Mucosa of rectum (tissue), 2 donors: ENCODE measurements around the gene ING5.

ENCODE experiments used
- H3K27ac ChIP-seq, 2 donors: one replicate each; pipeline ENCODE4 v1.7.0; 2013; ENCODE audit warnings: inconsistent platforms in 2 of 2, low read depth in 2 of 2, low read length in 2 of 2
- H3K27me3 ChIP-seq, 2 donors: one replicate each; pipeline ENCODE4 v1.7.0; 2013; ENCODE audit warnings: low read length in 2 of 2; ENCODE audit not compliant: control insufficient read depth in 2 of 2, insufficient read depth in 2 of 2
- H3K36me3 ChIP-seq, 2 donors: one replicate each; pipeline ENCODE4 v1.7.0; 2013; ENCODE audit warnings: low read length in 2 of 2; ENCODE audit not compliant: control insufficient read depth in 2 of 2, insufficient read depth in 2 of 2
- H3K4me1 ChIP-seq, 2 donors: one replicate each; pipeline ENCODE4 v1.7.0; 2013; ENCODE audit warnings: low read length in 2 of 2, mild to moderate bottlenecking in 1 of 2; ENCODE audit not compliant: control insufficient read depth in 2 of 2, insufficient read depth in 2 of 2
- H3K4me3 ChIP-seq, 2 donors: one replicate each; pipeline ENCODE4 v1.7.0; 2013; ENCODE audit warnings: low read length in 2 of 2
- H3K9ac ChIP-seq, 2 donors: one replicate each; pipeline ENCODE4 v1.7.0; 2013; ENCODE audit warnings: low read length in 2 of 2, low read depth in 1 of 2, mild to moderate bottlenecking in 1 of 2
- H3K9me3 ChIP-seq, 2 donors: one replicate each; pipeline ENCODE4 v1.7.0; 2013; ENCODE audit warnings: low read length in 2 of 2; ENCODE audit not compliant: control insufficient read depth in 2 of 2
- donor health status: healthy.
- donor health status: Normal muscosa, but diverticular disease.

ING5 gene

DNA sequence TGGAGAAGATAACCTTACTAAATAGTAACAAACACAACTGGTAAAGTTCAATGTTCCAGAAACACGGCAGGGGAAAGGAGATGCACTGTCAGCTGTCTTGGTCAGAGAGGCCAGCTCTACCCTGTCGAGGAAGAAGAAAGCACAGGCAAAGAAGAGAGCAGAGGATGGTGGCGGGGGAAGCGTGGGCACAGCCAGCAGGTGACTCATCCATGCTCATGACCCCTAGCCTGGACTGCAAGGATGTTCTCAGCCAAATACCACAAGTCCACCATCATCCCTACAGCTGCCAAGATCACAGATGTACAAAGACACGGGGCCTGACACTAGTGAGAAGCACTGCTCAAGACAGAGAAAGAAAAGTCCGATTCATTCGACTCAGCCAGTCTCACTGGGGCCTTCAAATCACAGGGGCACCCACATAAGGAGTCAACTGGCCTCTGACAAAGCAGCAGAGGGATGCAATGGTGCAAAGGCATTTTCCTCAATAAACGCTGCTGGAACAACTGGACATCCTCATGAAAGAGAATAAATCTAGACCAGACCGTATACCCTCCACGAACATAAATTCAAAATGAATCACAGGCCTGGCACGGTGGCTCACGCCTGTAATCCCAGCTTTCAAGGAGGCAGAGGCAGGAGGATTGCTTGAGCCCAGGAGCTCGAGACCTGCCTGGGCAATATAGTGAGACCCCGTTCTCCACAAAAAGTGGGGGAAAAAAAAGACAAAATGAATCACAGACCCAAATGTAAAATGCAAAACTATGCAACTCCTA lies 20.8 kb upstream of the ING5 start:
- Histone ChIP-seq H3K27me3 (no peaks in the 10 kb centered on the region), H3K4me3 (no peak overlapping the region), H3K4me1 (peaks cover 3 to 5% of the 10 kb centered on the region in 2 donors), H3K27ac (no peak overlapping the region), H3K9me3 (no peaks in the 10 kb centered on the region), H3K36me3 (peaks cover 13 to 36% of the 10 kb centered on the region in 2 donors), H3K9ac (no peak overlapping the region)

DNA sequence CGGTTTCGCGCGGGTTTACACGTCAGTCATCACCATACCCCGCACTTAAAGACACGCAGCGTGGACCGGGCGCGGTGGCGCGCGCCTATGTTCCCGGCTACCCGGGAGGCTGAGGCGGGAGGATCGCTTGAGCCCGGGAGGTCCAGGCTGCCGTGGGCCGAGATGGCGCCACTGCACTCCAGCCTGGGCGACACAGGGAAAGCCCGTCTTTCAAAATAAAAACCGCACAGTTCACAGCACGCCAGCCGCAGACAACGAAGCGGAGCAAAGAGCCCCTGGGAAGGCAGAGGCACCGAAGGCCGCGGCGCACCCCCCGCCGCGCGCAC lies 15.6 kb upstream of the ING5 start:
- Histone ChIP-seq H3K9ac (peak overlapping the region; percentile 70 to 77), H3K27me3 (no peaks in the 10 kb centered on the region), H3K4me3 (peak overlapping the region; percentile 84 to 87), H3K36me3 (peaks cover 8 to 13% of the 10 kb centered on the region in 2 donors), H3K27ac (peak overlapping the region in 1 of 2 donors; percentile 43), H3K9me3 (no peaks in the 10 kb centered on the region), H3K4me1 (peaks cover 17 to 19% of the 10 kb centered on the region in 2 donors)

DNA sequence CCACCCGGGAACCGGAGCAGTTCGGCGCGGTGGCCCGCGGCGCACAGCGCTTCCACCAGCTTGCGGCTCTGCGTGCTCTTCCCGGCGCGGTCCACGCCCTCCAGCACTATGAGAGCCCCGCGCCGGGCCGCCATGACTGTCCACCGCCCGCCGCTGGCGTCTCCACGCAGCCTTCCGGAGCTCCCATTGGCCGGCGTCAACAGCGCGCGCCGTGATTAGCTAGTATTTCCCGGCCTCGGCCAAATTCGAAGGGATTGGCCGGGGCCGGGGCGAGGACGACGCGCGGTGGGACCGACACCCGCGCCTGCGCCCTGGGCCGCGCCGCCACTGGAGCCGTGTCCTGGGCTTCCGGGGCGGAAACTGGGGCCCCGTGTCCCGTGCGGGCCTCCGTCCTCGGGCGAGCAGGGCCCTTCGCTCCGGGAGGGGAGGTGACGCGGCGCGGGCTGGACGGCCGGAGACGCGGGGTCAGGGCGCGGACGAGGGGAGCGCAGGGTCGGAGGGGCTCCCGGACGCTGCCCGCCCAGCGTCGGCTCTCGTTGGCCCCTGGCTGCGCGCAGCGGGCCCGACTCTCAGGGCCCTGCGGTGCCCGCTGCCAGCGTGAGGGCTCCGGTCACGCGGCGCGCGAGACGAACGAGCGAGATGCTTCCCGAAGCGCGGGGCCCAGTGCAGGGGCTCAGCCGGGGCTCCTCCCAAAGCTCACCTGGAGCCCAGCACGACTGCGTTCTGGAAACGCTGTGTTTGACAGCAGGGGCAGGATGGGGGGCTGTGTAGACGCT lies 15.0 kb upstream of the ING5 start, which contains the start of gene DTYMK:
Gene DTYMK, minus strand, starts transcription at position 166 of the 776 bp plus-strand sequence. Its CDS starts 32 bp downstream, at position 134.
- Histone ChIP-seq H3K4me1 (peaks cover 17 to 19% of the 10 kb centered on the region in 2 donors), H3K27ac (peak within 1 kb of the TSS; percentile 83 to 91), H3K36me3 (peaks cover 8 to 12% of the 10 kb centered on the region in 2 donors), H3K4me3 (peak within 1 kb of the TSS; percentile 84 to 94), H3K9ac (peak within 1 kb of the TSS; percentile 91 to 95), H3K9me3 (no peaks in the 10 kb centered on the region), H3K27me3 (no peaks in the 10 kb centered on the region)

DNA sequence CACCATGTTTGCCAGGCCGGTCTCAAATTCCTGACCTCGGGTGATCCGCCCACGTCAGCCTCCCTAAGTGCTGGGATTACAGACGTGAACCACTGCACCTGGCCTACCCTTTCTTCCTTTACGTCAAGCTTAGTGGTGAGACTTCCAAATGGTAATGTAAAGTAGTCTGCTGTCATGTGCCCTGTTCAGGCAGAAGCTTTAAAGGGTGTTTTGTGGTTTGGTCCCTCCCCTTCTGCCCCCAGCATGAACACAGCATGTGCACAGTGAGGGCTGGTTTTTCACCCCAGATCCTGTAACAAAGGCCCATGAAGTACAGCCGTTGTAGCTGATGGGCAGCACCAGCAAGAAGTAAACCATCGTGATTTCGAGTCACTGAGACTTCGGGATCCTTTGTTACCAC lies 12.5 kb upstream of the ING5 start:
- Histone ChIP-seq H3K27me3 (no peaks in the 10 kb centered on the region), H3K4me1 (peaks cover 17 to 19% of the 10 kb centered on the region in 2 donors), H3K9me3 (no peaks in the 10 kb centered on the region), H3K4me3 (no peak overlapping the region), H3K36me3 (peaks cover 10 to 16% of the 10 kb centered on the region in 2 donors), H3K9ac (no peak overlapping the region), H3K27ac (no peak overlapping the region)

DNA sequence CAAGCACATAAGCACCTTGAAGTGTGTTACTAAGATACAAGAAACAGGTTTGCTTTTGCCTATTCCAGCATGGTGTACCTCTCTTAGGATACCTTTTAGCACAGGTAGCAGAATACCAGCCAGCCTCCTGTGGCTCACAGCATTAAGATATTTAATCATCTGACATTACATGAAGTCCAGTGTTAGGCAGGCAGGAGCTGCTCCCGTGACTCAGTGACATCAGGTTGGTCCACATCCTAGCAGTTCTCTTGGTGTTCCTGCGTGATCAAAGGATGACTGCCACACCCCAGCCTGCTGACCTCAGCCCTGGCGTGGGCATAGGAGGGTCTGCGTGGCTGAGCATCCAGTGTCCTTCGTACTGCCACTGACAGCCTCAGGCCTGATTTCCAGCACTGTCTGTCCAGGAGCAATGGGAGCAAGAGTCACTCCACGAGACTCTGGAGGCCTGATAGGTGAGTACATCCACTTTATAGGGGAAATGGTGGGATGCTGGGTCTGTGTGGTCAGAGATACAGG lies 11.6 kb upstream of the ING5 start:
- Histone ChIP-seq H3K9ac (no peak overlapping the region), H3K27me3 (no peaks in the 10 kb centered on the region), H3K27ac (no peak overlapping the region), H3K36me3 (peaks cover 15 to 19% of the 10 kb centered on the region in 2 donors), H3K9me3 (no peaks in the 10 kb centered on the region), H3K4me1 (peaks cover 17 to 19% of the 10 kb centered on the region in 2 donors), H3K4me3 (no peak overlapping the region)

DNA sequence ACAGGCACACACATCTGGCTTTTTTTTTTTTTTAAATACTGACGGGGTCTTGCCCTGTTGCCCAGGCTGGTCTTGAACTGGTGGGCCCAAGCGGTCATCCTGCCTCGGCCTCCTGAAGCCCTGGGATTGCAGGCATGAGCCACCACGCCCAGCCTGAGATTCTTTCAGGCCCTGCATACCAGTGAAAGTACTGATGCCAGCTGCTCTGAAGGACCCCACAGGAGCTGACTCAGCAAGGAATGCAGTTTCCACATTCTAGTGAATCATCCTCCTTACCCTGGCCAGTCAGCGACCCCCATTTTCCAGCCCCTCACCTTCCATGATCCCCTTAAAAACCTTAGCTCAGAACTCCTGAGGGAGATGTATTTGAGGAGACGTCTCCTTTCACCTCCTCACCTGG lies 9.4 kb upstream of the ING5 start:
- no peaks in the 10 kb centered on the region for H3K9me3 ChIP-seq
- no peak overlapping the region for H3K4me3 ChIP-seq
- H3K9ac ChIP-seq: no peak overlapping the region
- peaks cover 15 to 19% of the 10 kb centered on the region in 2 donors for H3K36me3 ChIP-seq
- peaks cover 9 to 14% of the 10 kb centered on the region in 2 donors for H3K4me1 ChIP-seq
- no peaks in the 10 kb centered on the region for H3K27me3 ChIP-seq
- H3K27ac ChIP-seq: no peak overlapping the region

DNA sequence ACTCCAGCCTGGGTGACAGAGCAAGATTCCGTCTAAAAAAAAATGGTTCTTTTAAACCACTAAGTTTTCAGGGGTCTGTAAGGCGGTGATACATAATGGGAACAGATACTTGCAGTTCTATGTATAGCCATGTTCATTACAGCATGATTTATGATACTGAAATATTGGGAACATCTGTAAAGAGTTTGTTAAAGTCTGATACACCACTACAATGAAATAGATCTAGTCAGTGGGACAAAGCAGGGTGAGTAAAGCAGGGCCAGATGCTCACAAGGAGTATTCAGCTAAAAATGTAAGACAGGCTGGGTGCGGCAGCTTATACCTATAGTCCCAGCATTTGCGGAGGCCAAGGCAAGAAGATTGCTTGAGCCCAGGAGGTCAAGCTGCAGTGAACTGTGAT lies 6.2 kb upstream of the ING5 start:
- Histone ChIP-seq H3K9ac (no peak overlapping the region), H3K27ac (no peak overlapping the region), H3K36me3 (peaks cover 7 to 10% of the 10 kb centered on the region in 2 donors), H3K4me1 (no peaks in the 10 kb centered on the region), H3K9me3 (no peaks in the 10 kb centered on the region), H3K4me3 (no peak overlapping the region), H3K27me3 (no peaks in the 10 kb centered on the region)

DNA sequence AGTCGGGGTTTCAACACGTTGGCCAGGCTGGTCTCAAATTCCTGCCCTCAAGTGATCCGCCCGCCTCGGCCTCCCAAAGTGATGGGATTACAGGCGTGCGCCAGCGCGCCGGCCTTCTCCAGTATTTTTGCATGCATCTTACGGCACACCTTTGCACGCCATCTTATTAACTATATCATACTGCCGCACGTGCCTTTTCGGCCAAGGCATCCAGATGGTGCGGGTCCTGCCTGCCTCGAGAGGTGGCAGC lies 765 bp upstream of the ING5 start:
- Histone ChIP-seq H3K9ac (peak overlapping the region; percentile 65 to 84), H3K4me3 (peak overlapping the region; percentile 70 to 90)

DNA sequence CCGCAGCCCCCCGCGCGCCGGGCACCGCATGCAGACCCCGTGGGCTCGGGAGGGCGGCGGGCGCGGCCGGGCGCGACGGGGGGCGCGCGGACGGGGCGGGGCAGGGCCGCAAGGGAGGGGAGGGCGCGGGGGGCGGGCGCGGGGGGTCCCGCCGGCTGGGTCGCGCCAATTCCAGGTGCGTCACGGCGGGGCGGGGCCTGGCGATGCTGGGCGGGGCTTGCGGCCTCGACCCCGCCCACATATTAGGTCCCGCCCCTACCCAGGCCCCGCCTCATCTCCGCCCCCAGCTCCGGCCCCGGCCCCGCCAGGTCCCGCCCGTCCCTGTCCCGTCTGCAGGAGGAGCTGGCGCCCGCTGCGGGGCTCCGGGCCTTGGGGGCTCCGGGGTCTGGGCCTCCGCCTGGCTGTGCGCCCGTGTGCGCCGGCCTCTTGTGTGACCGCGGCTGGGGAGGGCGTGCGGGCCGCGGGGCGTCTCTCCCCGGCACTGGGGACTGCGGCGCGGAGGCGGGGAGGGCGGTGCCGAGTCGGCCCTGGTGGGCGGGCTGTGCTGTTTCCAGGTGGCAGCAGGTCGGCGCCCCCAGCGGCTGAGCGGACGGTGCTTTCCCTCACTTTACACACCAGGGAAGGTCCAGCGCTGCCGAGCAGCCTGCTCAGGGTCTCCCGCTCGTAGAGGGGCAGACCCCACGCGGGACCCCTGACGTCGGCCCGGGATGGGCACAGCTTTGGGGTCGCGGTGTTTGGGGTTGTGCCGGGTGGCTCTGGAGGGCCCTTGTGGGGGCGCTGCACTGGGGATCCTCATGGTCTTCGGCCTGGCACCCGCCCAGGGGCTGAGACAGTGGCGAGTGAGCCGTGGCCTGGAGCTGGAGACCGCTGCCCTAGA lies 554 bp downstream of the ING5 start:
- peak overlapping the region; percentile 93 to 94 for H3K27ac ChIP-seq
- H3K36me3 ChIP-seq: peaks cover 11 to 19% of the 10 kb centered on the region in 2 donors
- H3K9me3 ChIP-seq: no peaks in the 10 kb centered on the region
- no peaks in the 10 kb centered on the region for H3K27me3 ChIP-seq
- peak overlapping the region; percentile 47 to 84 for H3K9ac ChIP-seq
- H3K4me1 ChIP-seq: peaks cover 7 to 8% of the 10 kb centered on the region in 2 donors
- H3K4me3 ChIP-seq: peak overlapping the region; percentile 75 to 90

More for the DNA sequence above, 765 bp upstream of the ING5 start:
- no peaks in the 10 kb centered on the region for H3K27me3 ChIP-seq
- peak overlapping the region; percentile 93 to 94 for H3K27ac ChIP-seq
- H3K4me1 ChIP-seq: peaks cover 7 to 8% of the 10 kb centered on the region in 2 donors
- H3K36me3 ChIP-seq: peaks cover 5 to 12% of the 10 kb centered on the region in 2 donors
- H3K9me3 ChIP-seq: no peaks in the 10 kb centered on the region
